H9 (cell line): Measurements from ENCODE around the gene ERN1. TPM values are rescaled to one million over a fixed set of nuclear protein-coding genes. Genes with fewer than 3 reads are reported as not detected.

ENCODE experiments used
- DNase-seq: peaks from one replicate; pipeline ENCODE4 v3.0.0-alpha.2; 2017
- H2AFZ ChIP-seq: one replicate; pipeline ENCODE4 v1.6.1; 2013; ENCODE audit warnings: mild to moderate bottlenecking, low read length, control low read depth, moderate library complexity
- H2AK5ac ChIP-seq: 2 replicates; pipeline ENCODE4 v1.6.1; 2013; ENCODE audit warnings: low read length, control low read depth, mixed read lengths; ENCODE audit not compliant: insufficient read length
- H2BK120ac ChIP-seq: one replicate; pipeline ENCODE4 v1.6.1; 2013; ENCODE audit warnings: low read depth, mild to moderate bottlenecking, low read length, control low read depth, inconsistent platforms; ENCODE audit not compliant: poor library complexity, severe bottlenecking
- H2BK12ac ChIP-seq: 2 replicates; pipeline ENCODE4 v1.6.1; 2013; ENCODE audit warnings: low read length, control low read depth, mixed read lengths, low read depth; ENCODE audit not compliant: insufficient read length
- H2BK15ac ChIP-seq: 2 replicates; pipeline ENCODE4 v1.6.1; 2013; ENCODE audit warnings: low read depth, low read length, control low read depth
- H2BK20ac ChIP-seq: one replicate; pipeline ENCODE4 v1.6.1; 2013; ENCODE audit warnings: low read depth, mild to moderate bottlenecking, low read length, control low read depth, inconsistent platforms; ENCODE audit not compliant: poor library complexity, severe bottlenecking
- H2BK5ac ChIP-seq: 2 replicates; pipeline ENCODE4 v1.6.1; 2013; ENCODE audit warnings: low read length, control low read depth, mixed read lengths; ENCODE audit not compliant: insufficient read length
- H3K14ac ChIP-seq: 2 replicates; pipeline ENCODE4 v1.6.1; 2013; ENCODE audit warnings: low read length, control low read depth; ENCODE audit not compliant: insufficient read depth
- H3K18ac ChIP-seq: 2 replicates; pipeline ENCODE4 v1.6.1; 2013; ENCODE audit warnings: low read depth, mild to moderate bottlenecking, mixed read lengths, low read length, control low read depth; ENCODE audit not compliant: insufficient read length
- H3K23ac ChIP-seq: 2 replicates; pipeline ENCODE4 v1.6.1; 2013; ENCODE audit warnings: low read length, control low read depth, mixed read lengths, low read depth; ENCODE audit not compliant: insufficient read length
- H3K23me2 ChIP-seq: 2 replicates; pipeline ENCODE4 v1.6.1; 2013; ENCODE audit warnings: low read depth, mild to moderate bottlenecking, mixed read lengths, low read length, control low read depth; ENCODE audit not compliant: insufficient read length, poor library complexity, severe bottlenecking
- H3K27ac ChIP-seq: 2 replicates; pipeline ENCODE4 v1.5.1; 2013; ENCODE audit warnings: low read length, control low read depth, mixed read lengths, low read depth; ENCODE audit not compliant: insufficient read length
- H3K27me3 ChIP-seq: 2 replicates; pipeline ENCODE4 v1.6.1; 2013; ENCODE audit warnings: low read length, control low read depth, inconsistent platforms; ENCODE audit not compliant: insufficient read depth
- H3K4ac ChIP-seq: 2 replicates; pipeline ENCODE4 v1.6.1; 2013; ENCODE audit warnings: low read depth, mild to moderate bottlenecking, control low read depth, inconsistent platforms, low read length, moderate library complexity
- H3K4me1 ChIP-seq: 2 replicates; pipeline ENCODE4 v1.6.1; 2013; ENCODE audit warnings: low read length, control low read depth, inconsistent platforms; ENCODE audit not compliant: insufficient read depth
- H3K4me2 ChIP-seq: 2 replicates; pipeline ENCODE4 v1.6.1; 2013; ENCODE audit warnings: low read length, control low read depth, mixed read lengths; ENCODE audit not compliant: insufficient read length, insufficient read depth
- H3K56ac ChIP-seq: 2 replicates; pipeline ENCODE4 v1.6.1; 2013; ENCODE audit warnings: low read depth, mild to moderate bottlenecking, mixed read lengths, low read length, control low read depth; ENCODE audit not compliant: insufficient read length
- H3K79me1 ChIP-seq: 2 replicates; pipeline ENCODE4 v1.6.1; 2013; ENCODE audit warnings: low read depth, mild to moderate bottlenecking, moderate library complexity, low read length, control low read depth, inconsistent platforms; ENCODE audit not compliant: insufficient read depth, poor library complexity, severe bottlenecking
- H3K79me2 ChIP-seq: 2 replicates; pipeline ENCODE4 v1.6.1; 2013; ENCODE audit warnings: low read length, control low read depth, inconsistent platforms; ENCODE audit not compliant: insufficient read depth
- H3K9ac ChIP-seq: 2 replicates; pipeline ENCODE4 v1.6.1; 2013; ENCODE audit warnings: low read length, control low read depth, mixed read lengths; ENCODE audit not compliant: insufficient read length; ENCODE audit errors: extremely low read depth
- H3K9me3 ChIP-seq: one replicate; pipeline ENCODE4 v1.6.1; 2013; ENCODE audit warnings: low read depth, low read length, inconsistent platforms; ENCODE audit not compliant: control insufficient read depth
- H3T11ph ChIP-seq: one replicate; pipeline ENCODE4 v1.6.1; 2013; ENCODE audit warnings: mild to moderate bottlenecking, low read length, control low read depth, inconsistent platforms
- H4K20me1 ChIP-seq: one replicate; pipeline ENCODE4 v1.6.1; 2013; ENCODE audit not compliant: control insufficient read depth, insufficient read length, insufficient read depth
- H4K5ac ChIP-seq: 2 replicates; pipeline ENCODE4 v1.6.1; 2013; ENCODE audit warnings: low read depth, mild to moderate bottlenecking, mixed read lengths, low read length, control low read depth; ENCODE audit not compliant: insufficient read length
- H4K8ac ChIP-seq: replicated peaks from 2 replicates; pipeline ENCODE4 v1.6.1; 2013; ENCODE audit warnings: low read length, control low read depth, mixed read lengths, low read depth; ENCODE audit not compliant: insufficient read length
- H4K91ac ChIP-seq: 2 replicates; pipeline ENCODE4 v1.6.1; 2013; ENCODE audit warnings: low read depth, mild to moderate bottlenecking, moderate library complexity, mixed read lengths, low read length, control low read depth; ENCODE audit not compliant: insufficient read length
- H3K27ac Mint-ChIP-seq, 3 experiments: 2 replicates in 2 of 3; 3 replicates in 1 of 3; pipeline ENCODE4 v1.8.0; 2020 to 2021; ENCODE audit warnings: mixed read lengths in 3 of 3, mild to moderate bottlenecking in 1 of 3, moderate library complexity in 1 of 3
- H3K27me3 Mint-ChIP-seq: 2 replicates; pipeline ENCODE4 v1.8.0; 2021; ENCODE audit warnings: low read depth, mild to moderate bottlenecking, moderate library complexity, mixed read lengths
- H3K36me3 Mint-ChIP-seq, 3 experiments: 2 replicates in 2 of 3; 3 replicates in 1 of 3; pipeline ENCODE4 v1.8.0; 2020 to 2021; ENCODE audit warnings: low read depth in 3 of 3, mixed read lengths in 3 of 3; ENCODE audit not compliant: insufficient read depth in 1 of 3
- H3K4me1 Mint-ChIP-seq, 2 experiments: 2 replicates each; pipeline ENCODE4 v1.8.0; 2020; ENCODE audit warnings: mixed read lengths in 2 of 2
- H3K4me3 Mint-ChIP-seq, 2 experiments: 2 replicates in 1 of 2; 3 replicates in 1 of 2; pipeline ENCODE4 v1.8.0; 2020 to 2021; ENCODE audit warnings: mild to moderate bottlenecking in 2 of 2, mixed read lengths in 2 of 2, moderate library complexity in 1 of 2
- H3K9me3 Mint-ChIP-seq, 2 experiments: 2 replicates in 1 of 2; 3 replicates in 1 of 2; pipeline ENCODE4 v1.8.0; 2020; ENCODE audit warnings: mild to moderate bottlenecking in 2 of 2, mixed read lengths in 2 of 2, moderate library complexity in 1 of 2
- CTCF ChIP-seq: fragments of 200-600 bp; sonication (generic); conservative IDR thresholded peaks from 3 replicates; pipeline ENCODE4 v1.8.0; 2021; ENCODE audit warnings: antibody characterized with exemption, mild to moderate bottlenecking
- WGBS: extraction: QIAGEN DNeasy Blood & Tissue Kit; methylation state at CpG from one replicate; pipeline ENCODE4 v1.1.7; 2013; ENCODE audit warnings: missing lambda C conversion rate, low lambda C conversion rate, mixed read lengths; ENCODE audit not compliant: insufficient read length; ENCODE audit errors: extremely low coverage; 5-methylcytosine and 5-hydroxymethylcytosine counted together
- total RNA-seq: library from RNA; stranded (reverse); gene quantifications from 2 replicates; pipeline ENCODE4 v1.2.1, GENCODE V29; 2021

ERN1 gene
- total RNA-seq, 1 experiment from 2014 or later: 5.0 TPM

- Mint-ChIP-seq H3K4me3 (no peak overlapping the region), H3K27me3 (no peaks in the 10 kb centered on the region), H3K9me3 (no peaks in the 10 kb centered on the region), H3K27ac (no peak overlapping the region), H3K36me3 (peaks cover 7 to 16% (median 9%) of the 10 kb centered on the region in 3 experiments; a peak in 4 of 7 replicates), H3K4me1 (peaks cover 0 to 3% of the 10 kb centered on the region in 2 experiments; a peak in 1 of 4 replicates)
- H3K79me1 ChIP-seq: no peaks in the 10 kb centered on the region
- no peak overlapping the region for H2AK5ac ChIP-seq
- H2BK20ac ChIP-seq: no peak overlapping the region
- H2BK5ac ChIP-seq: no peak overlapping the region
- H3K27ac ChIP-seq: no peak overlapping the region
- DNase-seq: no peak
- no peak overlapping the region for H3K18ac ChIP-seq
- no peak overlapping the region for H3K9ac ChIP-seq
- no peaks in the 10 kb centered on the region for H3K27me3 ChIP-seq
- H2BK120ac ChIP-seq: no peak overlapping the region
- no peak overlapping the region for H3K56ac ChIP-seq
- H3K79me2 ChIP-seq: no peaks in the 10 kb centered on the region
- no peak overlapping the region for H4K8ac ChIP-seq
- H3K4ac ChIP-seq: no peak overlapping the region
- H4K20me1 ChIP-seq: no peaks in the 10 kb centered on the region
- no peak overlapping the region for H4K5ac ChIP-seq
- no CpG with 5 or more reads among the region's 8 CpGs for WGBS
- H3K4me1 ChIP-seq: no peaks in the 10 kb centered on the region
- H4K91ac ChIP-seq: no peak overlapping the region
- H3K4me2 ChIP-seq: no peak overlapping the region
- no peak overlapping the region for H2BK15ac ChIP-seq
- no peak overlapping the region for H3T11ph ChIP-seq
- H3K14ac ChIP-seq: no peak overlapping the region
- TF ChIP-seq CTCF: no peak
- no peak overlapping the region for H2BK12ac ChIP-seq
- H2AFZ ChIP-seq: no peak overlapping the region
- no peak overlapping the region for H3K23ac ChIP-seq
- H3K9me3 ChIP-seq: no peaks in the 10 kb centered on the region
- no peaks in the 10 kb centered on the region for H3K23me2 ChIP-seq
Observed at GRCh38 chr17:64171041-64171440, 41.1 kb upstream of the ERN1 start.
